OCI-LY3 (cell line): ENCODE measurements around the gene FOXA3.

Experiments used
- H2AFZ ChIP-seq: fragments of 200-600, 300-600 bp; shearing (Covaris generic); 2 replicates; pipeline ENCODE4 v1.6.0; 2014; ENCODE audit warnings: antibody characterized with exemption, low read depth, low read length
- H3K27ac ChIP-seq: fragments of 200-600, 300-600 bp; sonication (generic); 2 replicates; pipeline ENCODE4 v1.5.1; 2014; ENCODE audit warnings: mild to moderate bottlenecking, low read length, moderate library complexity, mixed read lengths
- H3K27me3 ChIP-seq: fragments of 200-600, 300-600 bp; sonication (generic); 2 replicates; pipeline ENCODE4 v1.6.1; 2014; ENCODE audit warnings: low read depth, low read length, mixed read lengths
- H3K36me3 ChIP-seq: fragments of 200-600, 300-600 bp; sonication (generic); replicated peaks from 2 replicates; pipeline ENCODE3; 2014; ENCODE audit warnings: low read depth, low read length, mixed read lengths
- H3K4me1 ChIP-seq: fragments of 300-600, 200-600 bp; sonication (generic); 2 replicates; pipeline ENCODE4 v1.6.1; 2014; ENCODE audit warnings: low read length, mixed read lengths
- H3K4me2 ChIP-seq: fragments of 200-600, 300-600 bp; sonication (generic); 2 replicates; pipeline ENCODE4 v1.6.1; 2014; ENCODE audit warnings: low read length, mixed read lengths
- H3K4me3 ChIP-seq: fragments of 300-600, 200-600 bp; sonication (generic); 2 replicates; pipeline ENCODE4 v1.5.1; 2014; ENCODE audit warnings: antibody characterized with exemption, mild to moderate bottlenecking, low read length, moderate library complexity
- H3K79me2 ChIP-seq: fragments of 300-600, 200-600 bp; shearing (Covaris generic); 2 replicates; pipeline ENCODE4 v1.6.1; 2014; ENCODE audit warnings: mild to moderate bottlenecking, low read length, mixed read lengths
- H3K9ac ChIP-seq: fragments of 300-600, 200-600 bp; shearing (Covaris generic); 2 replicates; pipeline ENCODE4 v1.6.0; 2014; ENCODE audit warnings: mild to moderate bottlenecking, low read length, moderate library complexity
- H3K9me3 ChIP-seq: fragments of 200-600, 300-600 bp; shearing (Covaris generic); 2 replicates; pipeline ENCODE4 v1.6.1; 2014; ENCODE audit warnings: low read length, mixed read lengths; ENCODE audit not compliant: insufficient read depth
- H4K20me1 ChIP-seq: fragments of 200-600, 300-600 bp; sonication (generic); 2 replicates; pipeline ENCODE4 v1.6.1; 2016; ENCODE audit warnings: low read length, mixed read lengths; ENCODE audit not compliant: insufficient read depth
- CTCF ChIP-seq: fragments of 200-600, 300-600 bp; sonication (generic); IDR thresholded peaks from 2 replicates; pipeline ENCODE4 v1.5.1; 2014; ENCODE audit warnings: antibody characterized with exemption, low read length, low read depth
- EZH2phosphoT487 ChIP-seq: fragments of 200-600 bp; shearing (Covaris generic); IDR thresholded peaks from 2 replicates; pipeline ENCODE4 v1.6.1; 2018; ENCODE audit warnings: antibody characterized with exemption, mixed run types, low read depth

Gene FOXA3

GRCh38 chr19:45825917-45826893 is 37.9 kb upstream of the FOXA3 start:
- Histone ChIP-seq H3K27me3 (no peaks in the 10 kb centered on the region), H2AFZ (no peak overlapping the region), H3K27ac (no peak overlapping the region), H3K36me3 (peaks cover 92% of the 10 kb centered on the region), H3K4me3 (no peak overlapping the region), H4K20me1 (no peaks in the 10 kb centered on the region), H3K9ac (no peak overlapping the region), H3K4me2 (no peak overlapping the region), H3K4me1 (no peaks in the 10 kb centered on the region), H3K9me3 (no peaks in the 10 kb centered on the region), H3K79me2 (no peaks in the 10 kb centered on the region)
- TF ChIP-seq EZH2phosphoT487 (no peak), CTCF (no peak)

GRCh38 chr19:45826934-45827333 is 37.2 kb upstream of the FOXA3 start:
- TF ChIP-seq EZH2phosphoT487 (no peak), CTCF (no peak)
- H3K4me3 ChIP-seq, result no peak overlapping the region
- no peaks in the 10 kb centered on the region for H4K20me1 ChIP-seq
- no peaks in the 10 kb centered on the region for H3K79me2 ChIP-seq
- H3K4me1 ChIP-seq, result no peaks in the 10 kb centered on the region
- H3K9ac ChIP-seq, result no peak overlapping the region
- no peaks in the 10 kb centered on the region for H3K9me3 ChIP-seq
- H3K4me2 ChIP-seq, result no peak overlapping the region
- H3K27ac ChIP-seq, result no peak overlapping the region
- H3K27me3 ChIP-seq, result no peaks in the 10 kb centered on the region
- H3K36me3 ChIP-seq, result peaks cover 91% of the 10 kb centered on the region
- no peak overlapping the region for H2AFZ ChIP-seq

- H3K4me3 ChIP-seq, result no peak overlapping the region
Observed at GRCh38 chr19:45827459-45828093, 36.5 kb upstream of the FOXA3 start.

More at GRCh38 chr19:45827459-45828093, 36.5 kb upstream of the FOXA3 start:
- Histone ChIP-seq H3K4me1 (no peaks in the 10 kb centered on the region), H3K4me2 (no peak overlapping the region), H3K9me3 (no peaks in the 10 kb centered on the region), H3K79me2 (no peaks in the 10 kb centered on the region), H3K9ac (no peak overlapping the region), H3K27me3 (no peaks in the 10 kb centered on the region), H3K27ac (no peak overlapping the region), H3K36me3 (peaks cover 93% of the 10 kb centered on the region), H2AFZ (no peak overlapping the region), H4K20me1 (no peaks in the 10 kb centered on the region)
- TF ChIP-seq CTCF (no peak), EZH2phosphoT487 (no peak)
